Measurements from ENCODE around the gene SEC23B.

DNA sequence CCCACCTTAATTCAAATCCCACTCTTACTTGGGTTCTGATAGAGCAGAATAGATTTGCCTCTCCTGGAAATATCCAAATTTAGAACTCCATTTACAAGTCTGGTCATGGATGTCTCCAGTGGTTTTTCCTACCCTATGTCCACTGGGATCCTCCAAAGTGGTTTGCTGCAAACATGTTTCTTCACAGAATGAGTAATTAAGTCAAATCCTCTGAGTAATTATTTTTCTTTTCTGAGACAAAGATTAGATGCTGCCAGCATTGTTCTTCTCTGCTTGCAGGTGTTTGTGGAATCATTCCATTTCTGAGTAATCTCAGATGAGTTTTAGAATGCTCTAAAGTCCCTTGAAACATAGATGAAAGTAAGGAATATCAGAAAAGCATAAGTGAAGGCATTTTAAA, 102.0 kb downstream of the SEC23B start:
- TF ChIP-seq EZH2phosphoT487 (IDR thresholded peaks at IDR 0.05; ENCODE audit: borderline replicate concordance, low read depth, low read length) = no peak
- TF ChIP-seq, protein P1, sequence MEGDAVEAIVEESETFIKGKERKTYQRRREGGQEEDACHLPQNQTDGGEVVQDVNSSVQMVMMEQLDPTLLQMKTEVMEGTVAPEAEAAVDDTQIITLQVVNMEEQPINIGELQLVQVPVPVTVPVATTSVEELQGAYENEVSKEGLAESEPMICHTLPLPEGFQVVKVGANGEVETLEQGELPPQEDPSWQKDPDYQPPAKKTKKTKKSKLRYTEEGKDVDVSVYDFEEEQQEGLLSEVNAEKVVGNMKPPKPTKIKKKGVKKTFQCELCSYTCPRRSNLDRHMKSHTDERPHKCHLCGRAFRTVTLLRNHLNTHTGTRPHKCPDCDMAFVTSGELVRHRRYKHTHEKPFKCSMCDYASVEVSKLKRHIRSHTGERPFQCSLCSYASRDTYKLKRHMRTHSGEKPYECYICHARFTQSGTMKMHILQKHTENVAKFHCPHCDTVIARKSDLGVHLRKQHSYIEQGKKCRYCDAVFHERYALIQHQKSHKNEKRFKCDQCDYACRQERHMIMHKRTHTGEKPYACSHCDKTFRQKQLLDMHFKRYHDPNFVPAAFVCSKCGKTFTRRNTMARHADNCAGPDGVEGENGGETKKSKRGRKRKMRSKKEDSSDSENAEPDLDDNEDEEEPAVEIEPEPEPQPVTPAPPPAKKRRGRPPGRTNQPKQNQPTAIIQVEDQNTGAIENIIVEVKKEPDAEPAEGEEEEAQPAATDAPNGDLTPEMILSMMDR (conservative IDR thresholded peaks at IDR 0.05; ENCODE audit: low read length) = no peak
